HG03103 (cell line): ENCODE measurements around the gene NID1.
"Not testable (repeated sequence)": the region's sequence is repeated elsewhere in the genome, so short reads cannot be mapped to it uniquely, and the experiment has no call there.

Experiments
- ATAC-seq: cut with Tn5 transposase; IDR thresholded peaks from one replicate; pipeline ENCODE4 v1.9.1; 2021; ENCODE audit warnings: low read depth; ENCODE audit not compliant: unreplicated experiment

Gene NID1

DNA sequence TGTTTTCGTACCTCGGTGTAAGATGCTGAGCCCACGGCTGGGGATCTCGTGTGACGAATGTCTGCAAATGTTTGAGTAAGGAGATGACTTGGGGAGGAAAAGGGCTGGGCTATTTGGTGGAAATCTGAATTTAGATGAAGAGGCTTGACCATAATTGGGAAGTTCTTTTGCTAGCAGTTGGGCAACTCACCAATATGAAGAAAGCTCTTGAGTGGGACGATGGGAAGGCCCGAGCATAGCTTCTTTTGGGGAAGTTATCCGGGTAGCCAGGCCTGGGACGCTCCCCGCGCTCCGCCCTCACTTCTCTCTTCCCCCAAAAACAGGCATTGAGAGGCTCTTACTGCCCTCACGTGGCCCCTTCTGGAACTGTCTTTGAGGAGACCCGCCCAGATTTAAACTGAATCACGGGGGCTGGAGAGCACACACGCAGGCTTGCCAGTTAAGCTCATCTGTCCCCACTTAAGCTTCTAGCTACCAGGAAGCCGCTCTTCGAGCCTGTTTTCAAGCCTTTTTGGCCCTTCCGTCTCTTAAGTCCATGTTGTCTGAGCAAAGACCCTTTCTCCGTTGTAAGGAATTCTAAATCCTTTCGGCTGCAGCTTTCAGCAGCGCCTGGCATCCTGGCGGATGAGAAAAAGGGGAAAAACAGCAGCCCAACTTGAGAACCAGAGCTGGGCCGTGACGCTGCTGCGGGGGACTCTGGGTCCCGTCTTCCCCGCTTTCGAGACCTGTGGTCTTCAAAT, 93.1 kb downstream of the NID1 start:
- ATAC-seq: peak; percentile 92

DNA sequence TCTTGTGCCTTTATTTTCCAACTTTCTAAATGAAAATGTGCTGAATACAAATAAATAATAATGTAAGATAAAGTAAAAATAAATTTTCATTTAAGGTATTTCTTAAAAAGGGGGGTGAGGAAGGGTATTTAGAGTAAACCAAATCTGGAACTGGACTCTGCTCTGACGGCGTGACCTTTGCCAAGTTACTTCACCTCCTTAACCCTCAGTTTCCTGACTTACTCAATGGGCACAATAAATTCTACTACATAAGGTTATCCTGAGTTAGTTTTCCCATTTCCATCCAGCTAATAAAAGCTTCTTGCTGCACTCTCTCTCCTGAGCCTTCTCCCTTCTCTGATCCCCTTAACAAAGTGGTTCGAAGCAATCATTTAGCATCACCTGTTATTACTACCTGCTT, 93.9 kb downstream of the NID1 start:
- ATAC-seq: no peak

DNA sequence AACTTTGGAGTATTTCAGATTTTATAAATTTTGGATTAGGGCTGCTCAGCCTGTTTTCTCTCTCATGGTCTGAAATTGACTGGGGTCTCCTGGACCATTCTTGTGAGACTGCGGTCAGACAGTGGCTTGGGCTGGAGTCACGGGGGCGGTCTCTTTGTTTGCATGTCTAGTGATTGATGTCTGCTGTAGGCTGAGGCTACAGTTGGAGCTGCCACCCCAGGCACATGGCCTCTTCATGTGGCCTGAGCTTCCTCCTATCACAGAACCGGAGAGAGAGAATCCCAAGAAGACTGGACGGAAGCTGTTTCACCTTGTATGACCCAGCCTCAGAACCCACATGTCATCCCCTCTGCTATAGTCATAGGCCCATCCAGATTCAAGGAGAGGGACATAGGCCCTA, 96.1 kb downstream of the NID1 start:
- no peak for ATAC-seq

DNA sequence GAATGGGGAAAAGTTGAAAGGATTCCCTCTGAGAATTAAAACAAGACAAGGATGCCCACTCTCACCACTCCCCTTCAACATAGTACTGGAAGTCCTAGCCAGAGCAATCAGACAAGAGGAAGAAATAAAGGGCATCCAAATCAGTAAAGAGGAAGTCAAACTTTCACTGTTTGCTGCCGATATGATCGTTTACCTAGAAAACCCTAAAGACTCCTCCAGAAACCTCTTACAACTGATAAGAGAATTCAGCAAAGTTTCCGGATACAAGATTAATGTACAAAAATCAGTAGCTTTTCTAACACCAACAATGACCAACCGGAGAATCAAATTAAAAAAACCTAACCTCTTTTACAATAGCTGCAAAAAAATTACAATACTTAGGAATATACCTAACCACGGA, 98.8 kb downstream of the NID1 start:
- ATAC-seq: not testable (repeated sequence)

DNA sequence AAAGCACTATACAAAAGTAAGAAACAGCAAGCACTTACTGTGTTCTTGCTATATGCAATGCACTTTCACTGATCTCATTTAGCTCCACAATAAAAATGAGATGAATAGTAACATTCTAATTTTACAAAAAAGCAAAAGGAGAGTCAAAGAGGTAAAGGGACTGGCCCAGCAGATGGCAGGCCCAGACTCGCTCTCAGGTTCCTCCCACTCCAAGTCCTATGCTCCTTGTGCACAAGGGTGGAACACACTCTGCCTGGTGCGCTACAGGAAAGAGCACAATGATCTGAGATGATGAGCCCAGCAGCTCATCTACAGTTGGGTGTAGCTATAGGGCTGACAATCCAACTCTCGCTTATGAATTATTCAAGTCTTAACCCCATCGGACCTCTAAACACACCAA, 104.1 kb downstream of the NID1 start:
- no peak for ATAC-seq

DNA sequence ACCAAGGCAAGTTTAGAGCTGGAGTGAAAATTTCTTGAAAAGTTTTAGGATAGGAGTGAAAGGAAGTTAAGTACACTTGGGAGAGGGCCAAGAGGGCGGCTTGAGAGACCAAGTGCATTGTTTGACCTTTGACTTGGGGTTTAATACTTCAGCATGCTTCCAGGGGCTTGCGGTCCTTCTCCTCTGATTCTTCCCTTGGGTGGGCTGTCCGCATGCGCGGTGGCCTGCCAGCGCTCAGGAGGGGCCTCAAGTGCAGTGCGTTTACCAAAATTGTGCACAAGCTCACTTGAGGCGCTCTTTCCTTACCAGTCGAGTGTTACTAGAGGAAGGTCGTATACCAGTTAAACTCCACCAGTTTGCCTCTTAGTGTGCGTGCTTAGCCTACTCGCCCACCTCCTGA, 106.9 kb downstream of the NID1 start:
- ATAC-seq: no peak

DNA sequence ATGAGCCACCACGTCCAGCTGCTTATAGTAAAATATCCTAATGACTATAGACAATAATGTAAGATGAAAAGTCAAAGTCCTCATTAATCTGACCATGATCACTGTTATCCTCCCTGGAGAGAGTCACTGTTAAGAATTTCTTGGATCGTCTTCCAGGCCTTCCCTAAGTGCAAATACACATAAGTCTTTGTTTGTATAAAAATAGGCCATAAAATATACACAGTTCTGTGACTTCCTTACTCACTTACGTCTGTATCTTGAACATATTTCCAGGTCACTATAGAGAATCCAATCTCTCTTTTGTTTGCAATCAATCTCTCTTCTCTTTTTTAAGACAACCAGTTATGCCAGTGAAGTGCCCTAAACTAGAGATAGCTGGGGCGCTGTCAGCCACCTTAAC, 109.1 kb downstream of the NID1 start:
- ATAC-seq: no peak

DNA sequence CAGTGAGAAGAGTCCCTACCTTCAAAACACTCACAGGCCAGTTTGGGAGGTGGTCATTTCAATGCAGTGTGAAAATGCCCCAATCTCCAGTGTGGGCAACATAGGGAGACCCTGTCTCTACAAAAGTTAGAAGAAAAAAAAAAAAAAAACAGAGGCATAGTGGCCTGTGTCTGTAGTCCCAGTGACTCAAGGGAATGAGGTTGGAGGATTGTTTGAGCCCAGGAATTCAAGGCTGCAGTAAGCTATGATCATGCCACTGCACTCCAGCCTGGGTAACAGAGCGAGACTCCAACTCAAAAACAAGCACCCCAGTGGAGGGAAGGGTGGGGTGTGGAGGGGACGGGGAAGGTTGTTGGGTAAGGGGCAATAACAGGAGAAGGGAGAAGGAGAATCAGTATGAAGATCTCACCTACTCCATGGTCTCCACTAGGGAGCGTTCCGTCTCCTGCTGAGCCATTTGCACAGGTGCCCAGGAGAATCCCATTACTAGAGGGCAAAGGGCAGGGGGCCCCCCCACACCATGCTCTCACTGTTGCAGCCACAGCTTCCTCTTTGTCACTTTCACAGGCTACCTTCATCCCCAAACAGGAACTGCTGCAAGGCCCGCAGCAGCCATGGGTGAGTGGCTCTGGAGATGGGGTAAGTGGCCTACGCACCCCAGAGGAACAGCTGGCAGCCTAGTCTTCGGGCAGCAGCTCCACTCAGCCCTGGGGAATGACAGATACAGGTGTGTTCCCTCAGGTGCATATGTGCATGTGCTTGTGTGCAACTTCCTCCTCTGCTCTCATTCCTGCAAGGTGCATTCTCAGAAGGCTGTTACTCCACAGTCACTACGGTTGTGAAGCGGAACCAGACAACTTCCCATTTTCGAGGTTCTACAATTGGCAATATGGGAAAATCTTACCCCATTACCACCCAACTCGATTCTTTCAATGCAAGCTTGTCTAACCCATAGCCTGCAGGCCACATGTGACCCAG, 110.3 kb downstream of the NID1 start:
- peak; percentile 94 for ATAC-seq

DNA sequence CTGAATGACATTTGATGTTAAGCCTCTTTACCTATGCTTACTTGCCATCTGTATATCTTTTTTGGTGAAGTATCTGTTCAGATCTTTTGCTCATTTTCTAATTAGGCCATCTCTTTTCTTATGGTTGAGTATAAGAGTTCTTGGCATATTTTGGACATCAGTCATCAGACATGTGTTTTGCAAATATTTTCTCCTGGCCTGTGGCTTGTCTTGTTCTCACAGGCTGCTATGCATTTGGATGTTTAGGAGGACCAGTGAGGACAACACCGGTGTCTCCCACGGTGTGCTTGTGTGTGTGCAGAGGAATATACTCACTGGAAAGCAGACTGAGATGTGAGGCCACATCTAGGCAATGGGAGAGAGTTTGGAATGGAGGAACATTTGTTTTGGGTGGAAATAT, 111.1 kb downstream of the NID1 start:
- no peak for ATAC-seq

DNA sequence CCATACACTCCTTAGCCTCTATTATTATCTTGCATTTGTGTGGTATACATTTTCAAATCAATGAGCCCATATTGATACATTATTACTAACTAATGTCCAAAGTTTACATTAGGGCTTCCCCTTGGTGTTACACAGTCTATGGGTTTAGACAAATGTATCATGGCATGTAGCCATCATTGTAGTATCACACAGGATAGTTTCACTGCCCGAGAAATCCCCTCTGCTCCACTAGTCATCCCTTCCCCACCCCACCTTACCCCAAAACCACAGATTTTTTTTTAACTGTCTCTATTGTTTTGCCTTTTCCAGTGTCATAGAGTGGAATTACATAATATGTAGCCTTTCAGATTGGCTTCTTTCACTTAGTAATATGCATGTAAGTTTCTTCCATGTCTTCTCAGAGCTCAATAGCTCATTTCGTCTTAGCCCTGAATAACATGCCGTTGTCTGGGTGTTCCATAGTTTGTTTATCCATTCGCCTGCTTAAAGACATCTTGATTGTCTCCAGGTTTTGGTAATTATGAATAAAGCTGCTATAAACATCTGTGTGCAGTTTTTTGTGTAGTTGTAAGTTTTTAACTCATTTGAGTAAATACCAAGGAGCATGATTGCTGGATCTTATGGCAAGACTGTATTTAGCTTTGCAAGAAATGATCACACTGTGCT, 111.8 kb downstream of the NID1 start:
- peak; percentile 36 for ATAC-seq

DNA sequence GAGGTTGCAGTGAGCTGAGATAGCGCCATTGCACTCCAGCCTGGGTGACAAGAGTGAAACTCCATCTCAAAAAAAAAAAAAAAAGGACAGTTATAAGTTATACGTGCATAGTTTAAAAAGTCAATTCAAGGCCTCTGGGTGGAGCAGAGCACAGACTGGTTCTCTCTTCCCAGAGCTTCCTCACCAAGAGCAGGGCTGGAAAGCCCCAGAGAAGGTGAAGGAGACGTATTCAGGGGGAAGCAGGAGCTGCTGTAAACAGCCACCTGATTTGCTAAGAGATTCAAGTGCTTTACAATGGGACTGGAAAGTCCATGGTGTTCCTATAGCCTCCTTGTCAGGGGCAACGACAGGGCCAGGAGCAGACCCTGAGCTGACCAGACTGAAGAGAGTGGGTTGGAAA, 113.2 kb downstream of the NID1 start:
- no peak for ATAC-seq

DNA sequence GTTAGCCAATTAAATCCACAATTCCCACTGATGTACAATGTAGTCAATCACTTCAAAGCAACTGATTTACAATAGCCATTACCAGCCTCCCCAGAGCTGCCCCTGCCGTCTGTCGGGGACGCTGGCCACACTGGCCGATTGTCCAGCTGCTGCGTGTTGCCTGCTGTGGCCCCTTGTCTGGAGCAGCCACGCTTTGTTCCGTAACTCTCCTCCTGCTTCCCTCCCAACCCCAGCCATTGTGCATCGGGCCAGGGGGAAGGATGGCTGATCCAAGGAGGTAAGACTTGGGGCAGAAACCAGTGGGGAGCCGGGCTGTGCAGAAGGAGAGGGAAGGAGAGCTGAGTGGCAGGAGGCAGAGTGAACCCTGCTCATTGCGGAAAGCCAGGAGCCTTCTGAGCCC, 114.6 kb downstream of the NID1 start:
- no peak for ATAC-seq

DNA sequence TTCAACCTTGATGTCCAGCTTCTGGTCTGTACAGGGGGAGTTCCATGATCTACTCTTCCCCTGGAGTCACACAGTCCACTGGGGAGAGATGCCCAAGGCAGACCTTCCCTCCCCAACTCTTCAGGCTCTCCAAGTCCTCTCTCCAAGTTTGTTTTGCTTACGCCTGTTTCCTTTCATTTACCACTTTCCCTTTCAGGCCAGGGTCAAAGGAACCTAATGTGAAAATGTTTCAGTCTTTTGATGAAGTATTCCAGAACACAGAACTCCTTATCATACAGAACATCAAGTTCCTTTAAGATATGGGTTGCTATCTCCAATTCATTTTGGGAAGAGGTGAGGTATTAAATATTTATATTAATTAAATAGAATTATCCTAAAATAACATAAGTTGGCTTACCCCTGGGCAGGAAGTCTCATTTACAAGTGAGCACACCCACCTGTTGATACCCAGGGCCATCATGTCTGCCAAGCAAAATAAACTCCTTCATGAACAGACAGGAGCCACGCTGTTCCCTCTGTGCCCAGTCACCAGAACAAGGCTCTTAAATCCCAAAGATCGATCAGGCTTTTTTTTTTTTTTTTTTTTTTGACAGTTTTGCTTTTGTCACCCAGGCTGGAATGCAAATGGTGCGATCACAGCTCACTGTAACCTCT, 116.0 kb downstream of the NID1 start:
- ATAC-seq: no peak

DNA sequence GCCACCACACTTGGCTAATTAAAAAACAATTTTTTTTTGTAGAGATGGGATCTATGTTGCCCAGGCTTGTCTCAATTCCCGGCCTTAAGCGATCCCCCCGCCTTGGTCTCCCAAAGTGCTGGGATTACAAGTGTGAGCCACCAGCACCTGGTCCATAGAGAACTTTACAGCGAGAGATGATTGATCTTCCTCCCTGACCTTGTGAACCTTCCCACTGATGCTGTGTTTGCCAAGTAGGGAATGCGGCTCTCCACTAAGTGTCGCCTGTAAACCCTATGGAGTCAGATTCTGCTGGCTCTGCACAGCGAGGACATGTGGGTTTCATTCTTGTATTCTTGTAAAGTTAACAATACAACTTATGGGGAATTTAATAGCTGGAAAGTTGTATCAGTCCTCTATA, 116.9 kb downstream of the NID1 start:
- ATAC-seq: no peak

DNA sequence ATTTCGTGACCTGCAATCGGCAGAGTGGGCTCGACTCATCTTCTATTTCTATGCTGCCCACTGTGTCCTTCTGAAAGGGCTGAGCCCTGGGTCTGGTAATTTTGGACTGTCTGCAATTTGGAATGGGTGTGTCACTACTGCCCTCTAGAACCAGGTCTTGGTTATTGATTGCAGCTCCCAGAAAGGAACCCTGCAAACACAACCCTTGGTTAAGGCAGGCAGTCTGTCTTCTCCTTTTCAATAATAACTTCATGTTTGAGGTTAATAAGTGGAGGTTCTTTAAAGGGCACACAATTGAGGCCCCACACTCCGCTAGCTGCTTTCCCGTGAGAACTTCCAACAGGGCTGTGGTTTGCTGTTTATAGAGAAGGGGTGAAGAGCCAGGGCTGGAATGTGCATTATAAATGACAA, 118.3 kb downstream of the NID1 start:
- peak; percentile 40 for ATAC-seq

DNA sequence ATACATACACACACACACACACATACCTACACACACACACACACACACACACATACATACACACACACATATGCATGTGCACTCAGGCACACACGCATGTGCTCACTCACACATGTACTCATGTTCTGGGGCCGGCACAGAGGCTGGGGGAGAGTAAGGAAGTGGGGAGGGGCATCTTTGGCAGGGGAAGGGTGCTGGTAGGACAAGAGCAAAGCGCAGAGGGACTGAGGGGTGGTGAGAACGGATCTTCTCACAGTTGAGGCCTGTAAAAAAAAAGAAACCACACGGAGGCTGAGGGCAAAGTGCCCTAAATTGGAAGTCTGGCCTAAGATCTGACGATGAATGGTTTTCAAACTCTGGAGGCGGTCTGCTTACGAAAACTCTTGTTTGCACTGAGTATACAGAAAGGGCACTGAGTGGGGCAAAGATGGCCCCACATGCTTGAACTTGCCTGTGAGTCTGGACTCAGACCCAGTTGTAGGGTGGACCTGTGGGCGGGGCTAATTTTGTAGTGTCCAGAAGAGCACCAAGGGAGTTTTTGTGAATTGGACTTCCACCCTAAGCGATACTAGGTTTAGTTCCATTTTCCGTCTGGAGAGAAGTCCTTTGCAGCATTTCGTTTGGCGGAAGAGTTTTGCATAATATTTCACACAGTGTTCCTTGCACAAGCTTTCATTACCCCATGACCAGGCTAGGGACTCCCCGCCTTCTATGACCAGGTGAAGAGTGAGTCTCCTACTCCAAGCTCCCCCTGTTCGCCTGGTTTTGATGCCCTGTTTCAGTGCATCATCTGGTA, 118.9 kb downstream of the NID1 start:
- peak; percentile 60 for ATAC-seq

DNA sequence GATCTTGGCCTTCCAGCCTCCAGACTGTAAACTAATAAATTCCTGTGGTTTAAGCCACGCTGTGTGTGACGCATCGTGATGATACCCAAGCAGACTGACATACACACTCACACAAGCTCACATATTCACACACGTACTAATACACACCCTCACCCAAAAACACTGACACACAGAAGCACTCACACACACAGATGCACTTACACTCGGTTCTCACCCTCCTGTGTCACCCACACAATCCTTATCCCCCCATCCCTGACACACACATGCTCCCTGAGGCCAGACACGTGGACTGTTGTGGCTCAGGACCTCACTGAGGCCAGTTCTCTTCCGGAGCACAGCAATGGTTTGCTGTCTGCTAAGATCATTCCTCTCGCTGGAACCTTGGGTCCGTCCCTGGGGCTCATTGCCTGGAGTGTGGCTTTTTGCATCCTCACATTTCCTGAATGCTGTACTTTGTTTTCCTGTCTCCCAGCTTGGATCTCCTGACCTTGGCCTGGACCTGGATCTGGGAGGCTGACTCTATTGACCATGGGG, 121.2 kb downstream of the NID1 start:
- ATAC-seq: no peak

DNA sequence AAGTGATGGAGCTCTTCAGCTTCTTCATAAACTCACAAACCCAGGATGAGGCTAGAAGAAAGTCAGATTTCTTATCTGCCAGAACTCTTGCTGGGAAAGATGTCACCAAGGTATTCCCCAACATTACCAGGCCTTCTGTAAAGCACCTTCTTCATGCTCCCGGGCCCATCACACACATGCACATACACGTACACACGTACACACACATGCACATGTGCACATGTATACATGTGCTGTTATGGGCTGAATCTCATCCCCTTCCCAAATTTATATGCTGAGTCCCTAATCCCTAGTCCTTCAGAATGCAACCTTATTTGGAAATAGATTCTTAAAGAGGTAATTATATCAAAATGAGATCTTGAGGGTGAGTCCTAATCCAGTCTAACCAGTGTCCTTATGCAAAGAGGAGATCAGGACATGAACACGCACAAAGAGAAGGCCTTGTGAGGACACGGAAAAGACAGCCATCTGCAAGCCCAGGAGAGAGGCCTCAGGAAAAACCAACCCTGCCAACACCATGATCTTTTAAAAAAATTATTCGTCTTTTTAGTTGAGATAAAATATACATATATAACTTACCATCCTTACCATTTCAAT, 121.8 kb downstream of the NID1 start:
- ATAC-seq: no peak

DNA sequence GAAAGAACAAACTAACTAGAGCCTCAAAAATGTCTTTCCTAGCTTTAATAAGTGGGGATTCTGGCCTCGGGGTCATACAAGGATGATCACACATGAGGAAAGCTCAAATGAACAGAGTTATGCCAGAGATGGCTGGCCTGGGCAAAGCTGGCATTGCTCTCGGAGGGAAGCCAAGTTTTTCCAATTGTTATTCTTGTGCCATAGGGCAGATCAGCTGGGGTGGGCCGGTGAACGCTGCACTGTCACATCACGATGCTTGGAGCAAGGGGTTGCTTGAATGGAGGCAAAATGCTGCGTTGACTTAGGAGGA, 122.3 kb downstream of the NID1 start:
- ATAC-seq: no peak
